ELR (cell line): ENCODE measurements around the gene FARP1.

ENCODE experiments used
- DNase-seq: peaks from one replicate; pipeline ENCODE4 v3.0.0-alpha.2; 2015; ENCODE audit warnings: low read depth

FARP1 gene

DNA sequence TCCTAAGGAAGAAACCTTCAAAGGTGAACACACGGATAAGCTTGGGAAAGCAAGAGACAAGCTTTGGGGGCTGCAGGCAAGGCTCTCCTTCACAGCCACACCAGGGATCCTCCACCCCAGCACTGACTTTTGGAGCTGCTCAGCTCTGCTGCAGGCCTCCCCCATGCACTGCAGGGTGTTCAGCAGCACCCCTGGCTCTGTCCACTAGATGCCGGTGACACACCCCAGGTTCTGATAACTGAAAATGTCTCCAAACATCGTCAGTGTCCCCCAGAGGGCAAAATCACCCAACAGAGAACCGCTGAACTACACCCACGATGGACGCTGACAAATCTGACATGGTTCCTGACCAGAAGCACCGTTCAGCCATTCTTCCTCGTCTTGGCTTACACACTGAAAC lies 343.5 kb downstream of the FARP1 start:
- DNase-seq, result no peak

DNA sequence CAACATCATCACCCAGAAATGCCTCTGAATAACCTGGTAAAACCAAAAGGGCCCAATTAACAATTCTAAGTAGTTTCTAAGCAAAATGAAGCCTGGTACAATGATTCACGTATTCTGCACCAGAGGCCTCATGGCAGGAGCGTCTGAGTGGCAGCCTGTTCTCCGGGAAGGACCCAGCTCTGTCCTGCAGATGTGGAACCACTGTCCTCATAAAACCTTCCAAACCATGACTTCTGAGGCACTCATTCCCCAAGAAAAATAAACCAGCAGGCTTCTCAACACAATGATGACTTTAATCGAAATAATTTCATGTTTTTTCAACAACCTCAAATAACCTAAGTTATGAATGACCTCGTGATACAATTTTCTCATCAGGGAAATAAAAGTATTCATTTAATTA lies 344.1 kb downstream of the FARP1 start:
- DNase-seq, result no peak

DNA sequence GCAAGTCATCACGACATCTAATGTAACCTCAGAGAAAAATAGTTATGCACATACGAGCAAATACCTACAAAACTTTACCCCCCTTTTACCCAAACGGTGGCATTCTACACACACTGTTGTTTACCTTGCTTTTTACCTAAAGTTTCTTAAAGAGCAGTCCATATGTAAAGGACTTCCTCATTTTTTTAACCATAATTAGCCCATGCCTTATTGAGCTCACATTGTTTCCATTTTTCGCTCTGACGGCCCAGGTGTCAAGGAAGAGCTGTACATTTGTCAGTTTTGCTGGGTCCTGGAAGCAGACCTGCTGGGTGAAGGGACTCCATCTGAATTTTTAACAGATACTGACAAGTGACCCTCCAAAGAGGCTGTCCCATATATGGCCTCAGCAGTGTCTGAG lies 344.6 kb downstream of the FARP1 start:
- no peak for DNase-seq

DNA sequence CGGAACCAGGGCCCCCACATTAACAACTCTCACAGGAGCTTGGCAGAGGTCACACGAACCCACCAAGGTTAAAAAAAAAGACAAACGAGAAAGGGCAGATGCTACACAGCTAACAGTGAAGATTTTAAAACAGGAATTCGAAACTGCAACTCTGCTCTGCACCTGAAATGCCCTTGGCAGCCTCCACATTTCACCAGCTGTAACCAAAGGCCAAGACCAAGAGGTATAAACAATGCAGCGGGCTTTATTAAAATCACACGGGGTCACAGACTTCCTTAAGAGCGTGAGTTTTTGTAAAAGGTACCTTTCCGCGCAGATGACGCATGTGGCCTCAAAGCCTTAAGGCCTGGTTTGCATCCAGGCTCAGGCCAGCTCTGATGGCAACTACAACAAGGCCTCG lies 345.8 kb downstream of the FARP1 start:
- no peak for DNase-seq

DNA sequence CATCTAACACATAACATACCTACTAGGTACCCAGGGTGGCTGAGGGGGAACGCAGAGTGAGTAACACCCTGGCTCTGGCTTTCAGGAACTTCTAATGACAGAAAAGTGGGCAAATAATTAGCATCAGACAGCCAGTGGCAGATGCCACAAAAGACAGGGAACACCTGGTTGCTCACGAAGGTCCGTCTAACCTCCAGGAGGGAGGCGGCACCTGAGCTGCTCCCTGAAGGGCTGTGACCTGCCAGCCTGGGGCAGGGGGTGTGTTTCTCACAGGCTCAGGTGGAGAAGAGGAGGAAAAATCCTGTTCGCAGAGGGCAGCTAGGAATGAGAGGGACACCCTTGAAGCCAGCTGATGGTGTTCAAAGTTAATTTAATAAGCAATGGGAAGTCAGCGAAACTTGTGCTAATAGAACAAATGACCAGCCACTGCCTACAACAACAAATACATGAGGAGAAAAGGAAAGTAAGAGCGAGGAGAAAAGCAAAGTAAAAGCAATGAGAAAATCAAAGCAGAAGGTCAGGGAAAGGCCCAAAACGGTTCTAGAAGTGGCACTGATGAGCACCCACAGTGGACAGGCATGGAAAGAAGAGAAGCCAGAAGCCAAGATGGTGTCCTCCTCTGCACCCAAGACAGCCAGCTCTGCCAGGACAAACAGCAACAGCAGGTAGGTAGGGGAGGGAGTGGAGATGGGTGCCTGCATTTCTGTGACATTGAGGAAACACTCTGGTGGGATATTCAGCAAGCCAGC lies 346.7 kb downstream of the FARP1 start:
- DNase-seq, result no peak

DNA sequence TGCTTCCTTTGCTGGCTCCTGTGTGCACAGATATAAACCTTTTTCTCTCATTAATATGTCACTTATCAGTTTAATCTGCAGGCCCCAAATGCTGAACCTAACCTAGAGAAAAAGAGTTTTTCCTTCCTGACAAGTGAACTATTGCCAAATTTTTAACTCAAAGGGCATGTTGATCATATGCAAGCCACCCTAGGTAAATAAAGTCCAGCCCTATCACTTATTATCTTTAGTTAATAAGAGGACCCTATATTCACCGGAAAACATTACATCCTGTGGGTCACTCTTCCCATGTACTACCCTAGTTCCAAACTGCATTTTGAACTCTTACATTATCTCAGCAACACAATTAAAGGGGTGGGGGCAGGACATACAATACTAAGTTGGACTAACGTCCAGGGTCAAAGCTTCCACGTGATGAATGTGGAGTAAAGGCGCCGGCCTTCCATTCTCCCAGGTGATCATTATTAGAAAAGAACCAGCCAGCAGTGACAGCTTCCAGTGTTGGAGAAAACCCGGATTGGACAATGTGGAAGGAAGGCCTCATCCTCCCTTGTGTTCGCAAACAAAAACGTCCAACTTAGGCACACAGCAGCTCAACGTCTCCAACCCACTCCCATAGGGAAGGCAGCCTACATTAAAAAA lies 347.4 kb downstream of the FARP1 start:
- DNase-seq, result no peak

DNA sequence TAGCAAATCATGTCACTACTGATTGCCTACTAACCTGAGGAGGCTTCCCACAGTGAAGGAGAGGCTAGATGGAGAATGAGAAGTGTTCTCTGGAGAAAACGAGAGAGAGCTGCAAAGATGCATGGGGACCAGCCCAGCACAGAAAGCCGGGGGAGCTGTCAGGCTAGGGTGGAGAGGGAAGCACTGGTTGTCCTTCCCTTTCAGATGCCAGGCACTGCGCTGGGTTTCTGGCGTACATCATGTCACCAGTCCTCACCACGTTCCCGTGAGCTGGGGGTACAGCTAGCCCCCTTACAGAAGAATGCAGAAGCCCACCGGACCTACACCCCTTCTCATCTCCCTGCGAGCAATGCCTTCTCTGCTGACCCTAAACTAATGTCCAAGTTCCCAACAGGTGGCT lies 348.0 kb downstream of the FARP1 start:
- no peak for DNase-seq

DNA sequence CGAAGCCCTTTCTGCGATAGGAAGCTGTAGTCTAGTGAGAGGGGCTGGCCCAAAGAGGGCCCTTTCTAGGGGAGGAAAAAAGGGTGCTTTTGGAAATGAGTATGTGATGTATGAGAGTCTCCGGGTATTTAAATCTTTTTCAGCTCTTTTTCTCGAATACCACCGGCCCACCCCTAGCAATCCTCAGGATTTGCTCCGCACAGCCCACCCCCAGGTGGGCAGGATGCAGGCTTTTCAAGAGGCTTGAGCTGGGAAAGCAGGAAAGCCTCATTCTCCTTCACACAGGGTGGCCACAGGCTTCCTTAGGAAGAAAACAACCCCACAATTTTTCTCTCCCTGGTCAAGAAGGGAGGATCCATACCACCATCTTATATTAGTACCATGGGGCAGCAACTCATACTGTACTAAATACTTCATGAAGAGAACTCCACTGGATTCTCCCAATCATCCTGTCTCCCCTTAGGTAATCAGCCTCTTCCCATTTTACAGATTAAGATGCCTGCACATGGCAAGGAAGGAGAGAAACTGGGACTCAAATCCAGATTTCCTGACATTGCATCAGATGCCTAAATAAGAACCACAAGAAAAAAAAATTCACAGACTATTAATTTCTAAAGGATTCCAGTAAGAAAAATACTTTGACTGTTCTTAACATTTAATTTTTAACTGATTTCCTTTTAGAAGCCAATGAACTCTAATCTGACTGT lies 349.6 kb downstream of the FARP1 start:
- DNase-seq, result no peak

DNA sequence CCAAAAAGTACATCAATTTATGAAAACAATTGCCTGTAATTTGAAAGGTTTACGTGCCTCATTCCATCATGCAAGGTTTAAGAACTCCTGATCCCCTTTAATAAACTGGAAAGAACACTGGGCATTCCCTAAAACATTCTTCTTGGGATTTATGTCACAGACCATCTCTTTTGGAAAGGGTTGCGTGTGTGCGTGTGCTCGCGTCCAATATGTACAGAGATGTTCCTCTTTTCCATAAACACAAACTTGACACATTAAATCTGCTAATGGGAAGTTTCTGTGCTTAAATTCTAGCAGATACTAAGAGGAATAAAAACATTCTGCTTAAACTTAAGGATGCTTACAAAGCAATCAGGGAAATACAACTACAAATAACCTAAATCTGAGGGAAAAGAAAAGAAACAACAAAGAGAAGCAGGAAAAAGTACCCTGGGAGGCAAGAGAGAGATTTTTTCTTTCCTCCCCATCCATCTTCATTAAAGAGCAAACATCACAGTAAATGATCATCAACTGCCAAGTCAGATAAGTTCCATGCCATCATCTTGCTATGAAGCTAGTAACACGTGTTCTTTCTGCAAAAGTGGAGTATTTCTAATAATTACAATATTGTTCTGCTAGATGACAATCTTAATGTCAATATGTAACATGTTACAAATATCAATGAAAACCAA lies 350.3 kb downstream of the FARP1 start:
- no peak for DNase-seq

DNA sequence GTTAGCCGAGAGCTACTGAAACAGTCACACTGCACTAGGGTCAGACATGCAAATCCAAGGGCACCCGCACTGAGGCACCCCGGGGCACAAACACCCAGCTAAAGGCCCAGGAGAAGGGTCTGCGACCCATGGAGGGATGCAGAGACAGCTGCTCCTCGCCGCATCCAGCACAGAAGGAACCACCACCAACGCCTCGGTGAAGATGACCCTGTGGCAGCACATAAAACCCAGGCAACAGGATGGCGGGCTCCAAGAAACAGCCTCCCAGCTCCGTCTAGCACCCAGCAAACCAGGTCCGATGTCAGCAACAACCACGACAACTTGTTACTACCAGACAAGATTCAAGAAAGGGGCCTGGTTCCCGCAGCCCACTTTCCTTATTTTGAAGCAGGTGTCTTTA lies 351.9 kb downstream of the FARP1 start:
- DNase-seq, result no peak

DNA sequence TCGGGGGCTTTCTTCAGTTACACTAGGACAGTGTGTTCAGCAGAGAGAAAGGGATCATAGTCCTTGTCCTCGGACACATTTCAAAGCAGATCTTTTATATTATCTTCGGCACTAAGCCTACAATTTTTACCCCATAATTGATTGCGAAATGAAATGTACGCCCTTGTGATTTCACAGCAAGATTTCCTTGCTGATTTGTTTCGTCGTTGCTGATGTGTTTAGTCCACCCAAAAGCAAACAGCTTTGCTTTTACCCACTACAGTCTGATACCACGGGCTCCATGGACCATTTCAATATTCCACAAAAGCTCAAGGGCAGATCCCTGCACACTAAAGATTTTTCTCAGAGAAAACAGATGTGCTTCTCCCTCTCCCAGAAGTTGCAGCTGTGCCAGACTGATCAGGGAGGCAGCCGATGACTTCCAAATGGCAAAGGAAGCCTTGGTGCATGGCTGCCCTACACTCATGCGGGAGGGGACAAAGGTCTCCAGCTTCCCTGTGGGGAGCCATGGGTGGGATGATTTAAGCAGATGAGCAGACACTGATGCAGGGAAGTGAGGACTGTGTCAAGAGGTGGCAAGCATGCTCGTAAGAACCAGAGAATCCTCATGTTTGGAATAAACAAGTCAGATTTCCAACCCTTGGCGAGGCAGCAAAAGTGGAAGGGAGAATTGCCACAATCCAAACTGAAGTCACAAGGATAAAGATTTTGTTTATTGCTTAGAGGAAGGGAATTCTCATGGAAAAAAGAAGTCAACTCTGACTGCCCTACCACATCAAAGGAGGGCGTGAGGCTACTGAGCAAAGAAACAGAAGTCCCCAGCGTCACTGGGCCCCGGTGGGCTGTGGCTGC lies 353.0 kb downstream of the FARP1 start:
- no peak for DNase-seq

DNA sequence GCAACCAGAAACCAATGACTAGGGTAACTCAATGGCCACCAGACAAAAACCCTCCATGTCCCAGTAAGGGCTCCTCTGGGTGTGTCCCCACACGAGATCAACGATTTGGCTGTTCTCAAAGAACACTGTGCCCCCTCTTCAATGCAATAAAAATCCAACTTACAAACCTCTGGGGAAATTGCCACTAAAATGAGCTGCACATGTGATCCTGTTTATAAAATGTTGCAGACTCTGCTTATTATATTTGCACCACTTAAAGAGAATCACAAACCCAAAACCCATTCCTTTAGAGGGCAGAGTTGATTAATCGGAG lies 353.5 kb downstream of the FARP1 start:
- no peak for DNase-seq

DNA sequence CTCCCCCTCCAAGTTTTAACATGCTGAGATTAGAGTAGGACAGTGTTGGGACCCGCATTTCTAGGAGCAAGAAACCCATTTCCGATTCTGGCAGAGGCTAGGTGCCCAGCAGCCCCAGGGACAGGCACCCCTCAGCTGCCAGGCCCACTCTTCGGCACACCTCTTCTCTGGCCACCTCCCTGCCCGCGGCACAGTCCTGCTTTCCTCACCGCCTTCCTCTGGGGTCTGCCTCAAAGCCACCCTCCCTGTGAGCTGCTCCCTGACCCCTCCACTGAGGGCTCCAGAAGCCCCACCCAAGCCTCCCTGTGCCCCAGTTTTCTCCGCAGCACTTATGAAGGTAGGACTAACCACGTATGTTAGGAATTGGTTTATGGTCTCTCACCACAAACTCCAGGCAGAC lies 354.1 kb downstream of the FARP1 start:
- DNase-seq, result no peak

DNA sequence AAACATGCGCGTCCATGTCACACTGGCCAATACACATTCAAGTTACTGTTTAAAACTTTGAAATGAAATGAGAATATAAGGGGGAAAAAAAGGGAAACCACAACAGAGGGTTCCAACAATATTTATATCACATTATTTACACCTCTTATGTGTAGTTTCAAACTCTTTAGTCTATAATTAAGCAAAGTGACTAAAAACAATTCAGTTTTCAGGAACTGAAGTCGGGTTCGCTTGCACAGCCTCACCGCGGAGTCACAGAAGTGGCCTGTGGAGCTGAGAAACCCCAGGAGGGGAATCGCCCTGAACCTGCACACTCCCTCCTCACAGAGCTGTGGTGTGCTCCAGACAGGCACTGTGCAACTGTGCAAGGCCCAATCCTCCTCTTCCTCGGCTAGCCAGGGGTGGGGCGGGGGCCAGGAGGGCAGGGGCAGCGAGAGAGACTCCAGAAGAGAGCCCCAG lies 358.1 kb downstream of the FARP1 start:
- DNase-seq, result no peak

DNA sequence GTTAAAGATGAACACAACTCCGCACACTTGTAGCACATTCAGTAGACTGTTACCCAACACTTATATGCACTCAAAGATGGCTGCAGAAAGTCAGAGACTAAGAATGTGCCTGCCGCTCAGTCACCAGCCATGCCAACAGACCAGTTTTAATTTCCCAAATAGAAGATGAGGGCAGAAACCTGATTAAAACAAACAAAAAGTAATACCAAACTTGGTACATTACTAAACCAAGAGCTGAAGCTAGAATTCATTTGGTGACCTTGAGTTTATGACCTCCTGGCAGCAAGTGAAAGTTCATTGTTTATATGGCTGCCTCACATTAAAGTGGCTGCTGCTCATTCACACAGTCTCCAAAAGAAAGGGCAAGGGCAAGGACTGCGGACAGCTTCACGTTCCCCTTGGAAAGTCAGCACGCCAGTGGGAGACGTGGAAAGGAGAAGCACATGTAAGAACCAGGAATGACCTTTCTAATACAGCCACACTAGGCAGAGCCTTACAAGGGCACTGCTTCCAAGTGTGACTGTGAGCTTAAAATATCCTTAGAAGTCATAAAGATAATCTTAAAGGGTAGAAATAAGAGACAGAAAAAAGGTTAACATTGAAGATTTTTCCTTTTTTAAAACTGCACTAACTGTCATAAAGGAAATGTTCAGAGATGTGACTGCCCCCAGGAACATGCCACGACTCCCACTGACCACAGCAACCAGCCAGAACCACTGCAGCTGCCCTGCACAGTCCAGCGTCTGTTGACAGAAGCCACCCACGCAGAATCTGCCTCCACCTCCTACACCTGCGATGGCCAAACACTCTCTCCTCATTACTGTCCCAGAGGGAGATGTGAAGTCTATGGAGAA lies 360.5 kb downstream of the FARP1 start:
- no peak for DNase-seq

DNA sequence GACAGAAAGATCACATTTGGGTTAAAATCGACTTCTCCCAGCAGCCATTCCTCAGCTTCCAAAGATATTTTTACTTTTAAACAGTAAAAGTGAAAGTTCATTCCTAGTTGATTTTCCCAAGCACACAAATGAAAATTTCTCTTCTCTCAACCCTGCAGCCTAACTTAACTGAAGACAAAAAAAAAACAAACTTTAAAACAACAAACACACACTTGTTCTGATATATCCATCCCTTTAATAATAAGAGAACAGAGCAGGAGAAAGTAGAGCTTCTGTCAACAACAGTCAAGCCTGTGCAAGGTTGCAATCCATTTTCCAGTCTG lies 361.1 kb downstream of the FARP1 start:
- no peak for DNase-seq

DNA sequence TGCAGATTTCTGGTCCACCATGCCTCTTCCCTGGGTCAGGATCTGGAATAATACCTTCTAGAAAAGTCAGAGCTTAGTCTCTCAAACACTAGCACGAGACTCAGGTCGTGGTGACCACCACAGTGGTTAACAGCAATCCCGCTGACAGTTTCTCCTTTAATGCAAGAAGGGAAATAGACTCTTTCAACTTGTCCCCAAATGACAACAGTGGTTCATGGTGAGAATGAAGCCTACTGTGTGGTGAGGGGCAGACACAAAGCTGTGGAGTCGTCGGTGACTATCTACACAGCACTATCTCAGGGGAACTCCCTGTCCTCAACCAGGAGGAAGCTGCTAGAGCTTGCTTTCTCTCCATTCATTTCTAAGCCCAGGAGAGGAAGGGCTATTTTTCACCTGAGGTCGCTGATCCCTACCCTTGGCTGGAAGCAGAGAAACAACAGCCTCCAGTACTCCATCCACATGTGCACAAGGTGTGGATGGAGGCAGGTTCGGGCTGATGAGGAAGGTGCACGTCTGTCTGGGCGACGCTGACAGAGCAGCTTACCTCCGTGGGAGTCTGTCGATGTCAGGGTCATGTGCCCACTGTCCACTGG lies 361.6 kb downstream of the FARP1 start:
- DNase-seq, result no peak
